Rectal smooth muscle tissue (tissue), 1 donor: ENCODE data around the gene MSMO1.
"Not testable (repeated sequence)": the region's sequence is repeated elsewhere in the genome, so short reads cannot be mapped to it uniquely, and the experiment has no call there.

ENCODE experiments used
- H3K27ac ChIP-seq: one replicate; pipeline ENCODE4 v1.7.0; 2013; ENCODE audit warnings: low read depth, low read length, inconsistent platforms
- H3K27me3 ChIP-seq: one replicate; pipeline ENCODE4 v1.7.0; 2013; ENCODE audit warnings: low read length; ENCODE audit not compliant: control insufficient read depth, insufficient read depth
- H3K36me3 ChIP-seq: one replicate; pipeline ENCODE4 v1.7.0; 2013; ENCODE audit warnings: low read length; ENCODE audit not compliant: control insufficient read depth, insufficient read depth
- H3K4me1 ChIP-seq: one replicate; pipeline ENCODE4 v1.7.0; 2013; ENCODE audit warnings: low read length; ENCODE audit not compliant: control insufficient read depth, insufficient read depth
- H3K4me3 ChIP-seq: one replicate; pipeline ENCODE4 v1.7.0; 2013; ENCODE audit warnings: low read length
- H3K9ac ChIP-seq: one replicate; pipeline ENCODE4 v1.7.0; 2013; ENCODE audit warnings: low read length

The MSMO1 gene

GRCh38 chr4:165327211-165328100 lies at the start of gene MSMO1:
MSMO1 (plus strand) TSS chr4:165327669; CDS start chr4:165333371, 5,702 bp downstream.
- Histone ChIP-seq H3K4me3 (peak within 1 kb of the TSS; percentile 98), H3K4me1 (no peaks in the 10 kb centered on the region), H3K36me3 (no peaks in the 10 kb centered on the region), H3K27ac (peak within 1 kb of the TSS; percentile 73), H3K27me3 (no peaks in the 10 kb centered on the region), H3K9ac (peak within 1 kb of the TSS; percentile 45)

GRCh38 chr4:165279531-165279930 lies 47.9 kb upstream of the MSMO1 start:
- H3K27ac ChIP-seq, H3K36me3 ChIP-seq, H3K27me3 ChIP-seq, H3K4me3 ChIP-seq, H3K4me1 ChIP-seq, H3K9ac ChIP-seq: not testable (repeated sequence)

DNA sequence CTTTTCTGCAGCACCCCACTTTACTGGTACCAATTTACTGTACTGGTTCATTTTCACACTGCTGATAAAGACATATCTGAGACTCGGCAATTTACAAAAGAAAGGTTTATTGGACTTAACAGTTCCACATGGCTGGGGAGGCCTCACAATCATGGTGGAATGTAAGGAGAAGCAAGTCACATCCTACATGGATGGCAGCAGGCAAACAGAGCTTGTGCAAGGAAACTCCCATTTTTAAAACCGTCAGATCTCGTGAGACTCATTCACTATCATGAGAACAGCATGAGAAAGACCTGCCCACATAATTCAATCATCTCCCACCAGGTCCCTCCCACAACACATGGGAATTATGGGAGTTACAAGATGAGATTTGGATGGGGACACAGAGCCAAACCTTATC lies 42.8 kb upstream of the MSMO1 start:
- H3K4me1 ChIP-seq, H3K4me3 ChIP-seq, H3K27ac ChIP-seq, H3K9ac ChIP-seq, H3K36me3 ChIP-seq, H3K27me3 ChIP-seq: not testable (repeated sequence)

DNA sequence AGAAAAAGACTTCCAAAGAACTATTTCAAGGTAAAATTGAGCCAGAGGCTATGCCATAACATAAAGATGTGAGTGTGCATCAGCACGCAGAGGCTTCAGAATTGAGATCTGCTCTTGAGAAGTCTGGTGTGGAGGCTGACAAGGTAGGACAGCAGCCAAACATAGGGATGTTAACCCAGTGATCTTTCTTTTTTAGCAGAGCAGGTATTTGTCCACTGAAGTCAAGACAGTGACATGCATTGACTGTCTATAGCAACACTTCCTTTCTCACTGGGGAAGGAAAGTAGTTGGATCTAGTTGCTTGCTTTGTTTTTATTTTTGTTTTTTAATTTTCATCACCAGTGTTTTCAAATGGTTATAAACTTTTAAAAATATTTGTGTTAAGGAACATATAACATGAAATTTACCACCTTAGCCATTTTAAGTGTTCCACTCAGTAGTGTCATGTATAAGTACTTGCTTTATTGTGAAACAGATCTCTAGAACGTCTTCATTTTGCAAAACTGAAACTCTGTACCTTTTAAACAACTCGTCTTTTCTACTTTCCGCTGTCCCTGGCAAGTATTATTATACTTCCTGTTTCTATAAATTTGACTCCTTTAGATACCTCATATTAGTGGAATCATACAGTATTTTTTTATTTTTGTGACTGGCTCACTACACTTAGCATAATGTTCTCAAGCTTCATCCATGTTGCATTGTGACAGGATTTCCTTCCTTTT lies 40.7 kb upstream of the MSMO1 start:
- not testable (repeated sequence) for H3K36me3 ChIP-seq, H3K27me3 ChIP-seq, H3K27ac ChIP-seq, H3K9ac ChIP-seq, H3K4me3 ChIP-seq, H3K4me1 ChIP-seq

- no peaks in the 10 kb centered on the region for H3K27me3 ChIP-seq
- H3K27ac ChIP-seq, result no peak overlapping the region
- no peak overlapping the region for H3K9ac ChIP-seq
- no peaks in the 10 kb centered on the region for H3K4me1 ChIP-seq
- no peak overlapping the region for H3K4me3 ChIP-seq
- H3K36me3 ChIP-seq, result no peaks in the 10 kb centered on the region
Measured at GRCh38 chr4:165288226-165288625, 39.2 kb upstream of the MSMO1 start.

DNA sequence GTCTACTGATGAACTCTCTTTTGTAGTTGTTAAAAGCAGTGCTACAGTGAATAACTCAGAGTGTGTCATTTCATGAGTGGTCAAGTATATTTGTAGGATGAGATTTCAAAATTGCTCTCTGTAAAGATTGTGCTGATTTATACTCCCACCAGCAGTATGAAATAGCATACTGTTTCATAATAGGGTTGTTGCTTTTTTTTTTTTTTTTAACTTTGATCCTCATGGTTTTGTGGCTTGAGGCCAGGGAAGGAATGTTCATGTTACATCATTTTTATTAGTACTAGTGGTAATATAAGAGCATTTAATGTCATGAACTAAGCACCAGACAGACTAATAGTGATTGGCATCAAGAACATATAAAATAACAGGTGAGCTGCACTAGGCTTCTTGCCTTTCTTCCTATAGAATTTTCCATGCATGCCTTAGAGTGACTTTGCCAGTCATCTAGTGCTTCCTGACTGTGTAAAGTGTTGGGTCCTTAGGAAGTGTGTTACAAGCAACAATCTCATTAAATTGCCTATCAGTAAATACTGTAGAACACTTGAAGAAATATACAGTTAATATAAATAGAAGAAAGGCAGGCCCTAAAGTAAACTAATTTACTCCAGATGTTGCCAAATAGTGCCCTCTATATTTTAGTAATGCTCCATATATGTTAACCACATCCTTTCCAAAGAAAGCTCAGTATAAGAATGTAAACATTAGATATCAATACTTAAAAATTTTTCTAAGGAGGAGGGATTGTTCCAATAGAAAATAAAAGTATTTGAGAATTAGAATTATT lies 38.6 kb upstream of the MSMO1 start:
- Histone ChIP-seq H3K27ac (no peak overlapping the region), H3K4me1 (no peaks in the 10 kb centered on the region), H3K27me3 (no peaks in the 10 kb centered on the region), H3K4me3 (no peak overlapping the region), H3K36me3 (no peaks in the 10 kb centered on the region), H3K9ac (no peak overlapping the region)

- H3K36me3 ChIP-seq, result no peaks in the 10 kb centered on the region
- no peak overlapping the region for H3K9ac ChIP-seq
- no peaks in the 10 kb centered on the region for H3K4me1 ChIP-seq
- no peak overlapping the region for H3K4me3 ChIP-seq
- no peaks in the 10 kb centered on the region for H3K27me3 ChIP-seq
- H3K27ac ChIP-seq, result no peak overlapping the region
Measured at GRCh38 chr4:165289423-165289785, 38.1 kb upstream of the MSMO1 start.

DNA sequence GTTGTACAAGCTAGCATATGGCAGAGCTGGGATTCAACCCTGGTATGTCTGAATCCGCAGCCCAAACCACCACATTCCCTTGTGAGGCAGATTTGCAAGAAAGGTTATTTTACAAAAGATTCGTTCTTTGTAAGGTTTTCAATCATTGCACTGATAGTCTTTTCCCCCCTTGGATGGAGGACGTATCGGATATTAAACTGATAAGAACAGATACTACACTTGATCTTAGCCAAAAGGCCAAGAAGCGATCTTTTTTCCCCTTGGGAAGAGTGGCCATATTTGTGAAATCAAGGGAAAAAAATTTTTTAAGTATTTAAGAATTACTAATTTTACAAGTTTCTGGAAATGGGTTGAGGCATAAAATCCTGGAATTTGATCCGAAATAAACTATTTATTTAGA lies 34.4 kb upstream of the MSMO1 start:
- H3K36me3 ChIP-seq, result peaks cover 3% of the 10 kb centered on the region

DNA sequence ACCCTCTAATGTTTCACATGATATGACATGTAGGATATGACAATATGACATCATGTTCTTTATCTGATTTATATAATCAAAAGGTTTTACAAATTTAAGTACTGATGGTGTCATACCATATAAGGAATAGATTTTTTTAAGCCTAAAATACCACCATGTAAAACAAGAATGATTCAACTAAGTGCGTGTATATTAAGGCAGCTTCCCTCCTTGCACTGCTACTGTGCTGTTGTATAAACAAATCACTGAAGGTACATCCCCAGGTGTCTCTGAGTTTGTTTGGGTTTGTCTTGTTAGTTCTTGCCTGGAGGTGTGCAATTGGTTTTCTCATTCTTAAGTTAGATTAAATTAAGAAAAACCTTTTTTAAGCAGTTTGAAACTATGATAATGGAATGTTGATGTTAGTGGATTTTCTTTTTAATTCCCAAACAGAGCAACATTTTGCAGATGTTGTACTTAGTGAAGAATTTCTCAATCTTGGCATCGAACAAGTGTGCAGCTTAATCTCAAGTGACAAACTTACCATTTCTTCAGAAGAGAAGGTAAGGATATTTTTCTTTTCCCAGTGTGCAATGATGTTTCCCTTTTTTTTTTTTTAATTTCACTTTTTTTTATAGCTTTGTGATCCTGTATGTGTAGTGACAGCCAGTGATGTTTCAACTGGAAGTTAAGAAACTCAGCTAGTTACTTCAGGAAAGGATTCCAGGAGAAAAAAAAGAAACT lies 33.4 kb upstream of the MSMO1 start:
- Histone ChIP-seq H3K36me3 (peaks cover 3% of the 10 kb centered on the region), H3K4me1 (no peaks in the 10 kb centered on the region), H3K9ac (no peak overlapping the region), H3K27me3 (no peaks in the 10 kb centered on the region), H3K4me3 (no peak overlapping the region), H3K27ac (no peak overlapping the region)

More for the DNA sequence above, 34.4 kb upstream of the MSMO1 start:
- Histone ChIP-seq H3K4me3 (no peak overlapping the region), H3K4me1 (no peaks in the 10 kb centered on the region), H3K27ac (no peak overlapping the region), H3K27me3 (no peaks in the 10 kb centered on the region), H3K9ac (no peak overlapping the region)

DNA sequence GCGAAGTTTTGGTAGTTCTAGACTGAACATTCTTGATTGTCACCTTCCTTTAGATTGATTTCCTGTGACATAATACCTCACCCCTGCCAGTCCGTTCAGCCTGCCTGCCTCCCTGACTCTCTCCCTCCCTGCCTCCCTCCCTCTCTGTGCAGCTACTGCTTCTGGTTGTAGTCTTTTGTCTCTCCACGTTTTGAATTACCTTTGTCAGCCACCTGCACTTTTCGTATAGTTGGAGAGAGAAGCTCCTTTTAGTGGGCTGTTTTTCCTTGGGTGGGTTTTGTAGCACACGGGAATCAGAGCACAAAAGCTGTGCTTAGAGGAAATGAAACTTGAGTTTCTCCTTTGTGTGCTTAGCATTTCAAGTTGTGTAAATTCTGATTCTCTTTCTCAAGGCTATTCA lies 32.6 kb upstream of the MSMO1 start:
- Histone ChIP-seq H3K27ac (no peak overlapping the region), H3K27me3 (no peaks in the 10 kb centered on the region), H3K36me3 (peaks cover 3% of the 10 kb centered on the region), H3K9ac (no peak overlapping the region), H3K4me3 (no peak overlapping the region), H3K4me1 (no peaks in the 10 kb centered on the region)

- H3K27me3 ChIP-seq, result no peaks in the 10 kb centered on the region
- no peak overlapping the region for H3K4me3 ChIP-seq
- H3K4me1 ChIP-seq, result peaks cover 4% of the 10 kb centered on the region
- H3K9ac ChIP-seq, result no peak overlapping the region
- H3K36me3 ChIP-seq, result peaks cover 3% of the 10 kb centered on the region
- no peak overlapping the region for H3K27ac ChIP-seq
Measured at GRCh38 chr4:165297626-165298025, 29.8 kb upstream of the MSMO1 start.
